Neural cell (in vitro differentiated cells): Measurements from ENCODE around the gene SLC41A3.

Experiments used
- EP300 ChIP-seq: fragments of 450-650 bp; conservative IDR thresholded peaks from 2 replicates; pipeline ENCODE4 v1.6.1; 2014; ENCODE audit warnings: antibody characterized with exemption, mild to moderate bottlenecking, moderate library complexity; ENCODE audit not compliant: poor library complexity, severe bottlenecking
- EZH2 ChIP-seq: fragments of 200-600, 300-800 bp; shearing (Covaris generic), sonication (generic); IDR thresholded peaks from 2 replicates; pipeline ENCODE4 v1.6.1; 2014; ENCODE audit warnings: antibody characterized with exemption, low read length, borderline replicate concordance, mild to moderate bottlenecking; ENCODE audit not compliant: insufficient read depth, poor library complexity, severe bottlenecking
- POLR2AphosphoS5 ChIP-seq: IDR thresholded peaks from 2 replicates; pipeline ENCODE4 v1.6.1; 2012
- RAD21 ChIP-seq: fragments of 450-650 bp; conservative IDR thresholded peaks from 2 replicates; pipeline ENCODE4 v1.6.1; 2014; ENCODE audit warnings: antibody characterized with exemption, mild to moderate bottlenecking, moderate library complexity
- SMC3 ChIP-seq: fragments of 450-650 bp; conservative IDR thresholded peaks from 2 replicates; pipeline ENCODE4 v1.6.1; 2014; ENCODE audit warnings: antibody characterized with exemption, mild to moderate bottlenecking, moderate library complexity; ENCODE audit not compliant: poor library complexity
- TAF1 ChIP-seq: IDR thresholded peaks from 2 replicates; pipeline ENCODE4 v1.6.1; 2012; ENCODE audit warnings: low read depth
- TF ChIP-seq, protein P1 (sequence below): fragments of 450-650 bp; IDR thresholded peaks from 2 replicates; pipeline ENCODE4 v1.5.1; 2014; ENCODE audit warnings: antibody characterized with exemption, mild to moderate bottlenecking, moderate library complexity; ENCODE audit not compliant: poor library complexity, severe bottlenecking
- TF ChIP-seq, protein P2 (sequence below): IDR thresholded peaks from 2 replicates; pipeline ENCODE4 v1.6.1; 2012; ENCODE audit warnings: borderline replicate concordance

DNA sequence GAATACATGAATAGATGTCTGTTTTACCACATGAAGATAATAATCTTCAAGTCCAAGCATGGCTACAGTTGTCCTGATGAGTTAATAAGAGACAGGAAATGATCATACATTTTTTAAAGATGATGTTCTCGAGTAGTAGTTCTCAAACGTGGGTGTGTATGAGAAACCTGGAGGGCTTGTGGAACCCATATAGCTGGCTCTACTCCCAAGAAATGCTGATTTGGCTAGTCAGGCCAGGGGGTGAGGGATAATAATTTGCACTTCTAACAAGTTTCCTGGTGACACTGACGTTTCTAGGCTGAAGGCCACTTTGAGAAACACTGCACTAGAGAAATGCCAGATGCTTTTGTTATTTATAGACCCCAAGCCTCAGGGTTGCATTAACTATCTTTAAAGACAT, 78.0 kb downstream of the SLC41A3 start:
- TF ChIP-seq, protein P1, sequence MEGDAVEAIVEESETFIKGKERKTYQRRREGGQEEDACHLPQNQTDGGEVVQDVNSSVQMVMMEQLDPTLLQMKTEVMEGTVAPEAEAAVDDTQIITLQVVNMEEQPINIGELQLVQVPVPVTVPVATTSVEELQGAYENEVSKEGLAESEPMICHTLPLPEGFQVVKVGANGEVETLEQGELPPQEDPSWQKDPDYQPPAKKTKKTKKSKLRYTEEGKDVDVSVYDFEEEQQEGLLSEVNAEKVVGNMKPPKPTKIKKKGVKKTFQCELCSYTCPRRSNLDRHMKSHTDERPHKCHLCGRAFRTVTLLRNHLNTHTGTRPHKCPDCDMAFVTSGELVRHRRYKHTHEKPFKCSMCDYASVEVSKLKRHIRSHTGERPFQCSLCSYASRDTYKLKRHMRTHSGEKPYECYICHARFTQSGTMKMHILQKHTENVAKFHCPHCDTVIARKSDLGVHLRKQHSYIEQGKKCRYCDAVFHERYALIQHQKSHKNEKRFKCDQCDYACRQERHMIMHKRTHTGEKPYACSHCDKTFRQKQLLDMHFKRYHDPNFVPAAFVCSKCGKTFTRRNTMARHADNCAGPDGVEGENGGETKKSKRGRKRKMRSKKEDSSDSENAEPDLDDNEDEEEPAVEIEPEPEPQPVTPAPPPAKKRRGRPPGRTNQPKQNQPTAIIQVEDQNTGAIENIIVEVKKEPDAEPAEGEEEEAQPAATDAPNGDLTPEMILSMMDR = no peak
- TF ChIP-seq EP300 (no peak), EZH2 (no peak), TAF1 (no peak), POLR2AphosphoS5 (no peak), RAD21 (no peak), SMC3 (no peak)
- TF ChIP-seq, protein P2, sequence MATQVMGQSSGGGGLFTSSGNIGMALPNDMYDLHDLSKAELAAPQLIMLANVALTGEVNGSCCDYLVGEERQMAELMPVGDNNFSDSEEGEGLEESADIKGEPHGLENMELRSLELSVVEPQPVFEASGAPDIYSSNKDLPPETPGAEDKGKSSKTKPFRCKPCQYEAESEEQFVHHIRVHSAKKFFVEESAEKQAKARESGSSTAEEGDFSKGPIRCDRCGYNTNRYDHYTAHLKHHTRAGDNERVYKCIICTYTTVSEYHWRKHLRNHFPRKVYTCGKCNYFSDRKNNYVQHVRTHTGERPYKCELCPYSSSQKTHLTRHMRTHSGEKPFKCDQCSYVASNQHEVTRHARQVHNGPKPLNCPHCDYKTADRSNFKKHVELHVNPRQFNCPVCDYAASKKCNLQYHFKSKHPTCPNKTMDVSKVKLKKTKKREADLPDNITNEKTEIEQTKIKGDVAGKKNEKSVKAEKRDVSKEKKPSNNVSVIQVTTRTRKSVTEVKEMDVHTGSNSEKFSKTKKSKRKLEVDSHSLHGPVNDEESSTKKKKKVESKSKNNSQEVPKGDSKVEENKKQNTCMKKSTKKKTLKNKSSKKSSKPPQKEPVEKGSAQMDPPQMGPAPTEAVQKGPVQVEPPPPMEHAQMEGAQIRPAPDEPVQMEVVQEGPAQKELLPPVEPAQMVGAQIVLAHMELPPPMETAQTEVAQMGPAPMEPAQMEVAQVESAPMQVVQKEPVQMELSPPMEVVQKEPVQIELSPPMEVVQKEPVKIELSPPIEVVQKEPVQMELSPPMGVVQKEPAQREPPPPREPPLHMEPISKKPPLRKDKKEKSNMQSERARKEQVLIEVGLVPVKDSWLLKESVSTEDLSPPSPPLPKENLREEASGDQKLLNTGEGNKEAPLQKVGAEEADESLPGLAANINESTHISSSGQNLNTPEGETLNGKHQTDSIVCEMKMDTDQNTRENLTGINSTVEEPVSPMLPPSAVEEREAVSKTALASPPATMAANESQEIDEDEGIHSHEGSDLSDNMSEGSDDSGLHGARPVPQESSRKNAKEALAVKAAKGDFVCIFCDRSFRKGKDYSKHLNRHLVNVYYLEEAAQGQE = no peak
